GM18498 (cell line): Measurements from ENCODE around the gene MYLK.

Experiments used
- ATAC-seq: cut with Tn5 transposase; IDR thresholded peaks from one replicate; pipeline ENCODE4 v1.9.1; 2021; ENCODE audit warnings: mild to moderate bottlenecking, moderate library complexity; ENCODE audit not compliant: unreplicated experiment

The MYLK gene

GRCh38 chr3:123832692-123833397 is 51.3 kb downstream of the MYLK start:
- no peak for ATAC-seq

- no peak for ATAC-seq
Measured at GRCh38 chr3:123831420-123831819, 52.7 kb downstream of the MYLK start.

- ATAC-seq, result no peak
Measured at GRCh38 chr3:123821920-123822319, 62.2 kb downstream of the MYLK start.

- ATAC-seq, result no peak
Measured at GRCh38 chr3:123819949-123820348, 64.2 kb downstream of the MYLK start.

GRCh38 chr3:123818921-123819429 is 65.2 kb downstream of the MYLK start:
- ATAC-seq, result no peak

- no peak for ATAC-seq
Measured at GRCh38 chr3:123818324-123818920, 65.7 kb downstream of the MYLK start.

GRCh38 chr3:123817413-123817812 is 66.7 kb downstream of the MYLK start:
- ATAC-seq, result no peak

GRCh38 chr3:123816673-123817207 is 67.4 kb downstream of the MYLK start:
- no peak for ATAC-seq

GRCh38 chr3:123815981-123816380 is 68.2 kb downstream of the MYLK start:
- ATAC-seq, result no peak

GRCh38 chr3:123813876-123814275 is 70.3 kb downstream of the MYLK start:
- no peak for ATAC-seq

GRCh38 chr3:123809597-123809996 is 74.5 kb downstream of the MYLK start:
- no peak for ATAC-seq

GRCh38 chr3:123808812-123809211 is 75.3 kb downstream of the MYLK start:
- ATAC-seq, result no peak

GRCh38 chr3:123807820-123808219 is 76.3 kb downstream of the MYLK start:
- ATAC-seq, result no peak

- ATAC-seq, result no peak
Measured at GRCh38 chr3:123805504-123805903, 78.6 kb downstream of the MYLK start.

- ATAC-seq, result no peak
Measured at GRCh38 chr3:123805101-123805500, 79.0 kb downstream of the MYLK start.

GRCh38 chr3:123804676-123805075 is 79.5 kb downstream of the MYLK start:
- ATAC-seq, result no peak

- ATAC-seq, result no peak
Measured at GRCh38 chr3:123803521-123803920, 80.6 kb downstream of the MYLK start.

- no peak for ATAC-seq
Measured at GRCh38 chr3:123802007-123802625, 82.0 kb downstream of the MYLK start.

GRCh38 chr3:123801474-123801873 is 82.7 kb downstream of the MYLK start:
- ATAC-seq, result no peak

GRCh38 chr3:123800362-123800682 is 83.8 kb downstream of the MYLK start:
- no peak for ATAC-seq

GRCh38 chr3:123799544-123800361 is 84.4 kb downstream of the MYLK start:
- ATAC-seq, result no peak
